ENCODE results near the gene ZNF274.

DNA sequence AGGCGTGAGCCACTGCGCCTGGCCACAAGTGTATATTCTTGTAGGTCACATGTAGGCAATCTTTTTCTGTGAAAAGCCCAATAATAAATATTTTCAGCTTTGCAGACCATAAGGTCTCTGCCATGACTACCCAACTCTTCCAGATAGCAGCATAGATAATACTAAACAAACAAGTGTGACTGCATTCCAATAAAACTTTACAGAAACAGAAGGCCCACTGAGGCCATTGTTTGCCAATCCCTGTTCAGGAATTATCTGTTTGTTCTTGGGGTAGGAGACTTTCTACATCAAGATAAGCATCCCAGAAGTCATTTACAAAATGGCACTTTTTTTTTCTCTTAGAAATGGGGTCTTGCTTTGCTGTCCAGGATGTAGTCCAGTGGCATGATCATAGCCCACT, 29.5 kb upstream of the ZNF274 start:
- TF ChIP-seq, protein P1, sequence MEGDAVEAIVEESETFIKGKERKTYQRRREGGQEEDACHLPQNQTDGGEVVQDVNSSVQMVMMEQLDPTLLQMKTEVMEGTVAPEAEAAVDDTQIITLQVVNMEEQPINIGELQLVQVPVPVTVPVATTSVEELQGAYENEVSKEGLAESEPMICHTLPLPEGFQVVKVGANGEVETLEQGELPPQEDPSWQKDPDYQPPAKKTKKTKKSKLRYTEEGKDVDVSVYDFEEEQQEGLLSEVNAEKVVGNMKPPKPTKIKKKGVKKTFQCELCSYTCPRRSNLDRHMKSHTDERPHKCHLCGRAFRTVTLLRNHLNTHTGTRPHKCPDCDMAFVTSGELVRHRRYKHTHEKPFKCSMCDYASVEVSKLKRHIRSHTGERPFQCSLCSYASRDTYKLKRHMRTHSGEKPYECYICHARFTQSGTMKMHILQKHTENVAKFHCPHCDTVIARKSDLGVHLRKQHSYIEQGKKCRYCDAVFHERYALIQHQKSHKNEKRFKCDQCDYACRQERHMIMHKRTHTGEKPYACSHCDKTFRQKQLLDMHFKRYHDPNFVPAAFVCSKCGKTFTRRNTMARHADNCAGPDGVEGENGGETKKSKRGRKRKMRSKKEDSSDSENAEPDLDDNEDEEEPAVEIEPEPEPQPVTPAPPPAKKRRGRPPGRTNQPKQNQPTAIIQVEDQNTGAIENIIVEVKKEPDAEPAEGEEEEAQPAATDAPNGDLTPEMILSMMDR (IDR thresholded peaks at IDR 0.05; ENCODE audit: borderline replicate concordance, extremely low read depth, low read length, poor library complexity, severe bottlenecking) = no peak
- no peak for TF ChIP-seq EZH2 (IDR thresholded peaks at IDR 0.05; ENCODE audit: borderline replicate concordance, low read depth, low read length, severe bottlenecking)
